A549 (cell line): ENCODE results near the gene TRABD2B. TPM values are rescaled to one million over a fixed set of nuclear protein-coding genes. Genes with fewer than 3 reads are reported as not detected.

ENCODE experiments used
- ATAC-seq, 2 experiments: fragments of 200-7000 bp in 1 of 2; fragments of >200 bp in 1 of 2; cut with Nextera tagmentation in 1 of 2; cut with Tn5 transposase in 1 of 2; 3 replicates each; pipeline versions ENCODE4 v1.8.0 to v1.9.1; 2018 to 2020; ENCODE audit warnings: mild to moderate bottlenecking in 1 of 2, moderate library complexity in 1 of 2
- CTCF ChIA-PET: fragments of 300-600 bp; sonication (Branson Sonifier 250); formaldehyde crosslinking; extraction: SDS; loops from one replicate; lab custom pipeline; 2021; ENCODE audit warnings: antibody characterized with exemption, inconsistent platforms; lab: Yijun Ruan, JAX
- POLR2A ChIA-PET: fragments of 350-600 bp; formaldehyde crosslinking; extraction: SDS; loops from one replicate; lab custom pipeline; 2021; ENCODE audit warnings: antibody characterized with exemption, inconsistent platforms; lab: Yijun Ruan, JAX
- DNase-seq, 2 experiments: peaks; one replicate each; pipeline versions ENCODE4 v3.0.0 to v3.0.0-alpha.2; 2011 to 2016; ENCODE audit warnings: low read depth in 1 of 2, low spot score in 1 of 2
- FAIRE-seq: peaks from 2 replicates; lab custom pipeline; 2011; peaks lifted over from hg19 to GRCh38; lab: Jason Lieb, UNC
- H3K27ac ChIP-seq, 2 experiments: fragments of >200 bp; sonication (Bioruptor Twin); formaldehyde crosslinking; 3 replicates each; pipeline ENCODE4 v1.5.1; 2016 to 2017
- H3K4me1 ChIP-seq: fragments of >200 bp; sonication (Bioruptor Twin); formaldehyde crosslinking; 3 replicates; pipeline ENCODE4 v1.6.1; 2016
- H3K4me2 ChIP-seq: fragments of >200 bp; sonication (Bioruptor Twin); formaldehyde crosslinking; 3 replicates; pipeline ENCODE4 v1.6.1; 2016
- H3K4me3 ChIP-seq: fragments of >200 bp; sonication (Bioruptor Twin); formaldehyde crosslinking; 3 replicates; pipeline ENCODE4 v1.5.1; 2016
- H3K9me3 ChIP-seq: fragments of >200 bp; sonication (Bioruptor Twin); formaldehyde crosslinking; 3 replicates; pipeline ENCODE4 v1.6.1; 2016
- BHLHE40 ChIP-seq: IDR thresholded peaks from 2 replicates; pipeline ENCODE4 v1.6.1; 2012; ENCODE audit warnings: low read depth, low read length, inconsistent platforms
- CHD2 ChIP-seq: fragments of 150-350 bp; IDR thresholded peaks from 2 replicates; pipeline ENCODE4 v1.6.1; 2014; ENCODE audit warnings: low read length; ENCODE audit not compliant: partially characterized antibody
- CHD4 ChIP-seq: fragments of 200-600 bp; sonication (generic); IDR thresholded peaks from 2 replicates; pipeline ENCODE4 v1.6.1; 2016; ENCODE audit warnings: antibody characterized with exemption, mild to moderate bottlenecking, borderline replicate concordance
- CTCF ChIP-seq: fragments of >200 bp; sonication (Bioruptor Twin); formaldehyde crosslinking; IDR thresholded peaks from 3 replicates; pipeline ENCODE4 v1.5.1; 2016
- E2F6 ChIP-seq: IDR thresholded peaks from 2 replicates; pipeline ENCODE4 v1.6.1; 2012; ENCODE audit warnings: low read depth, borderline replicate concordance
- ELK1 ChIP-seq: fragments of 150-350 bp; IDR thresholded peaks from 2 replicates; pipeline ENCODE4 v1.6.1; 2014; ENCODE audit warnings: low read depth, mild to moderate bottlenecking, low read length
- ESRRA ChIP-seq: fragments of 150-350 bp; IDR thresholded peaks from 2 replicates; pipeline ENCODE4 v1.6.1; 2014; ENCODE audit warnings: mild to moderate bottlenecking, low read length, borderline replicate concordance
- FOSB ChIP-seq: fragments of 250-450 bp; sonication (Bioruptor Pico); IDR thresholded peaks from 2 replicates; pipeline ENCODE4 v1.5.0; 2020; ENCODE audit warnings: mild to moderate bottlenecking, moderate library complexity
- HMGXB4 ChIP-seq: fragments of 250-450 bp; sonication (Bioruptor Pico); IDR thresholded peaks from 2 replicates; pipeline ENCODE4 v1.5.0; 2021; ENCODE audit warnings: mild to moderate bottlenecking, moderate library complexity, borderline replicate concordance
- HOXB13 ChIP-seq: fragments of 250-450 bp; sonication (Bioruptor Pico); IDR thresholded peaks from 2 replicates; pipeline ENCODE4 v1.5.0; 2020; ENCODE audit warnings: low read depth, mild to moderate bottlenecking, moderate library complexity
- JUNB ChIP-seq: fragments of >200 bp; sonication (Bioruptor Twin); formaldehyde crosslinking; IDR thresholded peaks from 2 replicates; pipeline ENCODE4 v1.6.1; 2016
- KDM1A ChIP-seq: fragments of 200-600 bp; sonication (generic); IDR thresholded peaks from 2 replicates; pipeline ENCODE4 v1.6.1; 2016; ENCODE audit warnings: low read depth, mild to moderate bottlenecking
- KDM5A ChIP-seq: fragments of 200-600 bp; sonication (generic); IDR thresholded peaks from 2 replicates; pipeline ENCODE4 v1.6.1; 2016; ENCODE audit warnings: antibody characterized with exemption, mild to moderate bottlenecking
- MAFK ChIP-seq: fragments of 450-650 bp; IDR thresholded peaks from 2 replicates; pipeline ENCODE4 v1.6.1; 2014; ENCODE audit not compliant: partially characterized antibody
- MYC ChIP-seq: IDR thresholded peaks from 2 replicates; pipeline ENCODE4 v1.6.1; 2012; ENCODE audit warnings: mild to moderate bottlenecking, inconsistent platforms, low read length, improper control_type of control experiment, borderline replicate concordance
- NR3C1 ChIP-seq: fragments of >200 bp; sonication (Bioruptor Twin); formaldehyde crosslinking; IDR thresholded peaks from 3 replicates; pipeline ENCODE4 v1.6.1; 2017
- PBX3 ChIP-seq: IDR thresholded peaks from 2 replicates; pipeline ENCODE4 v1.6.1; 2012
- PHF8 ChIP-seq: fragments of 200-600 bp; sonication (generic); IDR thresholded peaks from 2 replicates; pipeline ENCODE4 v1.6.1; 2016; ENCODE audit warnings: low read depth, mild to moderate bottlenecking, antibody characterized with exemption, moderate library complexity, borderline replicate concordance
- RCOR1 ChIP-seq: fragments of 150-350 bp; IDR thresholded peaks from 2 replicates; pipeline ENCODE4 v1.6.1; 2014; ENCODE audit warnings: antibody characterized with exemption, low read length, low read depth
- SMC3 ChIP-seq: fragments of >200 bp; sonication (Bioruptor Twin); formaldehyde crosslinking; IDR thresholded peaks from 3 replicates; pipeline ENCODE4 v1.6.1; 2018; ENCODE audit warnings: inconsistent platforms
- SREBF2 ChIP-seq: fragments of 450-650 bp; IDR thresholded peaks from 2 replicates; pipeline ENCODE4 v1.6.1; 2014; ENCODE audit warnings: mild to moderate bottlenecking, moderate library complexity
- USF2 ChIP-seq: fragments of 450-650 bp; IDR thresholded peaks from 2 replicates; pipeline ENCODE4 v1.6.1; 2014; ENCODE audit warnings: antibody characterized with exemption
- ZFP36 ChIP-seq: fragments of 450-650 bp; IDR thresholded peaks from 2 replicates; pipeline ENCODE4 v1.6.1; 2014; ENCODE audit warnings: borderline replicate concordance; ENCODE audit not compliant: partially characterized antibody
- WGBS: methylation state at CpG from one replicate; pipeline ENCODE4 v1.1.6; 2017; ENCODE audit errors: missing lambda C conversion rate; 5-methylcytosine and 5-hydroxymethylcytosine counted together
- polyA plus RNA-seq, 4 experiments: library from polyadenylated mRNA; depleted of rRNA in 3 of 4; stranded (reverse); fragments of >200 nt; fragmentation: RNase III in 1 of 4; extraction: RNeasy Plus Mini Kit Qiagen cat#74134 plus additional on column Dnase treatment in 1 of 4; gene quantifications; 2 replicates in 3 of 4; 3 replicates in 1 of 4; pipeline ENCODE4 v1.2.3, GENCODE V29; 2011 to 2017

The TRABD2B gene
- polyA plus RNA-seq, 2 of the 4 experiments (the other 2 are of a cell fraction): 0.04 to 0.21 TPM

GRCh38 chr1:47782414-47783166 is 214.6 kb downstream of the TRABD2B start:
- no peak for FAIRE-seq
- ChIA-PET CTCF (interaction anchor here (1.3 kb wide), 1 partner anchor 10 kb away, joined by 3 read pairs; no protein-coding TSS in a partner anchor), POLR2A (no interaction called here)
- TF ChIP-seq HOXB13 (CRISPR knock-in tag) (no peak), CHD2 (no peak), PBX3 (no peak), JUNB (no peak), FOSB (CRISPR knock-in tag) (no peak), CHD4 (no peak), MYC (no peak), NR3C1 (no peak), ZFP36 (no peak), USF2 (no peak), KDM1A (no peak), CTCF (no peak), MAFK (no peak), HMGXB4 (CRISPR knock-in tag) (no peak)
- no peak for DNase-seq
- no peak overlapping the region for H3K27ac ChIP-seq
- 52% methylated on average over 8 of the region's 9 CpGs for WGBS
- H3K4me1 ChIP-seq: no peaks in the 10 kb centered on the region
- no peaks in the 10 kb centered on the region for H3K9me3 ChIP-seq
- ATAC-seq: no peak
- no peak overlapping the region for H3K4me3 ChIP-seq
- H3K4me2 ChIP-seq: no peak overlapping the region

- FAIRE-seq: no peak
- no peak overlapping the region for H3K4me3 ChIP-seq
- no peak for ATAC-seq
- H3K4me1 ChIP-seq: no peaks in the 10 kb centered on the region
- ChIA-PET CTCF (no interaction called here), POLR2A (no interaction called here)
- no peaks in the 10 kb centered on the region for H3K9me3 ChIP-seq
- no peak overlapping the region for H3K27ac ChIP-seq
- no peak overlapping the region for H3K4me2 ChIP-seq
- WGBS: 80% methylated on average over 12 of the region's 22 CpGs
- DNase-seq: no peak
- TF ChIP-seq KDM5A (no peak), BHLHE40 (no peak), PHF8 (no peak), SMC3 (no peak), PBX3 (no peak), MYC (no peak), SREBF2 (no peak), RCOR1 (no peak), ELK1 (no peak), ESRRA (no peak), E2F6 (no peak), CTCF (no peak)
Observed at GRCh38 chr1:47781171-47781959, 215.8 kb downstream of the TRABD2B start.
